Body of pancreas (tissue), 4 donors: Measurements from ENCODE around the gene RBMS3. TPM values are rescaled to one million over a fixed set of nuclear protein-coding genes. Genes with fewer than 3 reads are reported as not detected.

Source experiments
- ATAC-seq: fragments of 150-250 bp; one replicate; pipeline ENCODE4 v1.9.1; 2016
- DNase-seq, 4 donors: peaks; one replicate each; pipeline ENCODE4 v3.0.0-alpha.2; 2019
- H3K27ac ChIP-seq, 4 donors: fragments of 200-600 bp; sonication (generic); 1 replicate in 3 of 4; 2 replicates in 1 of 4; pipeline versions ENCODE4 v1.5.1 to v1.6.1; 2016 to 2019; ENCODE audit warnings: mild to moderate bottlenecking in 1 of 4, mixed read lengths in 1 of 4, moderate library complexity in 1 of 4
- H3K27me3 ChIP-seq, 2 donors: fragments of 200-600 bp; sonication (generic); one replicate each; pipeline ENCODE4 v1.6.0; 2016; ENCODE audit warnings: mild to moderate bottlenecking in 1 of 2
- H3K36me3 ChIP-seq, 2 donors: fragments of 200-600 bp; sonication (generic); replicated peaks in 1 of 2; 2 replicates each; pipeline ENCODE4 v1.5.1; 2016; ENCODE audit warnings: low read depth in 2 of 2; ENCODE audit not compliant: insufficient read depth in 1 of 2
- H3K4me1 ChIP-seq: fragments of 200-600 bp; sonication (generic); one replicate; pipeline ENCODE4 v1.6.0; 2016
- H3K4me3 ChIP-seq, 2 donors: fragments of 200-600 bp; sonication (generic); 1 replicate in 1 of 2; 2 replicates in 1 of 2; pipeline ENCODE4 v1.5.1; 2016 to 2019
- H3K9me3 ChIP-seq, 3 donors: fragments of 200-600 bp; sonication (generic); 1 replicate in 2 of 3; 2 replicates in 1 of 3; pipeline ENCODE4 v1.5.1; 2016
- POLR2A ChIP-seq, 3 donors: fragments of 450-650 bp; IDR thresholded peaks; one replicate each; pipeline ENCODE4 v1.6.1; 2016; ENCODE audit warnings: antibody characterized with exemption in 3 of 3, mild to moderate bottlenecking in 2 of 3
- WGBS, 2 donors: methylation state at CpG; one replicate each; pipeline ENCODE4 v1.1.5; 2017; 5-methylcytosine and 5-hydroxymethylcytosine counted together
- intact Hi-C: fragments of 100-400 bp; cut with DNase I; formaldehyde crosslinking; loops from one replicate; pipeline ENCODE4 v1.15.1; 2023
- total RNA-seq, 2 donors: library from RNA; depleted of rRNA; stranded (reverse); fragments of >200 nt; gene quantifications; one replicate each; pipeline ENCODE4 v1.1.0, GENCODE V29; 2016
- TF ChIP-seq, protein P1 (sequence below), 7 experiments: fragments of 450-650 bp in 4 of 7; fragments of 200-600 bp in 3 of 7; sonication (generic) in 3 of 7; IDR thresholded peaks; one replicate each; pipeline ENCODE4 v1.5.1; 2016 to 2019; ENCODE audit warnings: antibody characterized with exemption in 7 of 7

Gene RBMS3
- total RNA-seq, 2 donors from 2014 or later, result 17.4 to 29.7 TPM

DNA sequence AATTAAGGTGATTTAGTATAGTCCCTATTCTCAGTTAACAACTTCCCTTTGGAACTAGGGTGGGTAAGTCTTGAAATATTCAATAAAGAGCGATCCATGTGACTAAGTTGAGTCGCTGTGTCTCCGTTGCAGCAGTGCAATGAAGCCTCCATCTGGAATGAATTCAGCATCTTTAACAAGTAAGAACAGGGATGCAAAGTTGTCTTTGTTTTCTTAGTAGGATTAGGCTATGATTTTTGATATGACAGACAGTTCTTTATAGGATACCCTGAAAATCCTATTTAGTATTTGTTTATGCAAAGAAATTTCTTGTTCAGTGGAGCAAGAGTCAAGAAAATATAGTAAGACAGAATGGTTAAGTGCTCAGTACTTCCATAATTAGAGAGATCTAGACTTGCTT is 52.7 kb downstream of the RBMS3 start:
- ATAC-seq, result no peak
- Histone ChIP-seq H3K4me1 (no peaks in the 10 kb centered on the region), H3K9me3 (no peaks in the 10 kb centered on the region), H3K27ac (no peak overlapping the region), H3K27me3 (no peaks in the 10 kb centered on the region), H3K36me3 (no peaks in the 10 kb centered on the region), H3K4me3 (no peak overlapping the region)
- no peak for DNase-seq
- TF ChIP-seq, protein P1, sequence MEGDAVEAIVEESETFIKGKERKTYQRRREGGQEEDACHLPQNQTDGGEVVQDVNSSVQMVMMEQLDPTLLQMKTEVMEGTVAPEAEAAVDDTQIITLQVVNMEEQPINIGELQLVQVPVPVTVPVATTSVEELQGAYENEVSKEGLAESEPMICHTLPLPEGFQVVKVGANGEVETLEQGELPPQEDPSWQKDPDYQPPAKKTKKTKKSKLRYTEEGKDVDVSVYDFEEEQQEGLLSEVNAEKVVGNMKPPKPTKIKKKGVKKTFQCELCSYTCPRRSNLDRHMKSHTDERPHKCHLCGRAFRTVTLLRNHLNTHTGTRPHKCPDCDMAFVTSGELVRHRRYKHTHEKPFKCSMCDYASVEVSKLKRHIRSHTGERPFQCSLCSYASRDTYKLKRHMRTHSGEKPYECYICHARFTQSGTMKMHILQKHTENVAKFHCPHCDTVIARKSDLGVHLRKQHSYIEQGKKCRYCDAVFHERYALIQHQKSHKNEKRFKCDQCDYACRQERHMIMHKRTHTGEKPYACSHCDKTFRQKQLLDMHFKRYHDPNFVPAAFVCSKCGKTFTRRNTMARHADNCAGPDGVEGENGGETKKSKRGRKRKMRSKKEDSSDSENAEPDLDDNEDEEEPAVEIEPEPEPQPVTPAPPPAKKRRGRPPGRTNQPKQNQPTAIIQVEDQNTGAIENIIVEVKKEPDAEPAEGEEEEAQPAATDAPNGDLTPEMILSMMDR (IDR thresholded peaks at IDR 0.05), result no peak
- TF ChIP-seq POLR2A (IDR thresholded peaks at IDR 0.05), result no peak
- intact Hi-C loops, result no loop called here
- WGBS, 2 donors, result 78 to 90% methylated on average over 3 of the region's 3 CpGs

- intact Hi-C loops, result no loop called here
- no peak for DNase-seq
These were observed 53.8 kb downstream of the RBMS3 start for GRCh38 chr3:29334706-29335105.

GRCh38 chr3:29335438-29335837 is 54.6 kb downstream of the RBMS3 start:
- ATAC-seq (peak; percentile 91), DNase-seq (peak; percentile 57 to 82 (median 73))
- WGBS, 2 donors, result 2 to 3% methylated on average over 6 of the region's 6 CpGs
- no peaks in the 10 kb centered on the region for H3K27me3 ChIP-seq
- no peaks in the 10 kb centered on the region for H3K36me3 ChIP-seq
- peak in 1 of 3 donors; percentile 29 for TF ChIP-seq POLR2A (IDR thresholded peaks at IDR 0.05)
- TF ChIP-seq, protein P1 (IDR thresholded peaks at IDR 0.05), result no peak
- H3K4me3 ChIP-seq, result no peak overlapping the region
- H3K4me1 ChIP-seq, result no peaks in the 10 kb centered on the region
- peak overlapping the region; percentile 27 to 74 (median 50) for H3K27ac ChIP-seq
- H3K9me3 ChIP-seq, result no peaks in the 10 kb centered on the region
- intact Hi-C loops, result no loop called here

More at GRCh38 chr3:29334706-29335105, 53.8 kb downstream of the RBMS3 start:
- peak overlapping the region in 3 of 4 donors; percentile 45 to 74 (median 56) for H3K27ac ChIP-seq
- TF ChIP-seq POLR2A (IDR thresholded peaks at IDR 0.05), result no peak
- TF ChIP-seq, protein P1 (IDR thresholded peaks at IDR 0.05), result no peak
- H3K4me3 ChIP-seq, result no peak overlapping the region
- no peak for ATAC-seq
- H3K4me1 ChIP-seq, result no peaks in the 10 kb centered on the region
- no peaks in the 10 kb centered on the region for H3K27me3 ChIP-seq
- no peaks in the 10 kb centered on the region for H3K9me3 ChIP-seq
- H3K36me3 ChIP-seq, result no peaks in the 10 kb centered on the region
- WGBS, 2 donors, result 38 to 42% methylated on average over 3 of the region's 3 CpGs

DNA sequence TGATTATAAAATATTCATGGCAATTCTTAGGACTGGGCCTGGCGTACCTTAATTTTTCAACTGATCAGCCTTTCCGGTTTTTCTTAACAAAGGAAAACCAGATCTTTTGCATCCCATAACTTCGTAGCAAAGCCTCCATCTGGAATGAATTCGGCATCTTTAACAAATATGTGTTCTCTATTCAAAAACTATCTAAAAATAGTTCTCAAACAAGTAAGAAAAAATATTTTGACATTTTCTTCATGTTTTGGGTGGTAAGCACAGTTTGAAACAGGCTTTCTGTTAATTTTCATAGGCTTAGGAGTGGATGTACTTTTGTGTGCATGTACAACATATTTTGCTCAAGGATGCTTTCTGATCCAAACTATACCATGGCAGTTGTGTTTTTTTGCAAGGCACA is 55.1 kb downstream of the RBMS3 start:
- Histone ChIP-seq H3K36me3 (no peaks in the 10 kb centered on the region), H3K4me1 (no peaks in the 10 kb centered on the region), H3K4me3 (no peak overlapping the region), H3K27ac (peak overlapping the region in 3 of 4 donors; percentile 45 to 74 (median 56)), H3K9me3 (no peaks in the 10 kb centered on the region), H3K27me3 (no peaks in the 10 kb centered on the region)
- TF ChIP-seq, protein P1 (IDR thresholded peaks at IDR 0.05), result no peak
- 58 to 66% methylated on average over 4 of the region's 4 CpGs for WGBS, 2 donors
- no peak for ATAC-seq
- no peak for DNase-seq
- intact Hi-C loops, result no loop called here

- intact Hi-C loops, result no loop called here
These were observed 56.7 kb downstream of the RBMS3 start for GRCh38 chr3:29337565-29337964.

More at GRCh38 chr3:29337565-29337964, 56.7 kb downstream of the RBMS3 start:
- H3K36me3 ChIP-seq, result no peaks in the 10 kb centered on the region
- DNase-seq (no peak), ATAC-seq (no peak)
- no peak overlapping the region for H3K27ac ChIP-seq
- H3K27me3 ChIP-seq, result no peaks in the 10 kb centered on the region
- no peaks in the 10 kb centered on the region for H3K9me3 ChIP-seq
- no peaks in the 10 kb centered on the region for H3K4me1 ChIP-seq
- H3K4me3 ChIP-seq, result no peak overlapping the region
- TF ChIP-seq POLR2A (IDR thresholded peaks at IDR 0.05), result no peak
- TF ChIP-seq, protein P1 (IDR thresholded peaks at IDR 0.05), result no peak
